ENCODE measurements around the gene NANOGP8.

Gene NANOGP8

DNA sequence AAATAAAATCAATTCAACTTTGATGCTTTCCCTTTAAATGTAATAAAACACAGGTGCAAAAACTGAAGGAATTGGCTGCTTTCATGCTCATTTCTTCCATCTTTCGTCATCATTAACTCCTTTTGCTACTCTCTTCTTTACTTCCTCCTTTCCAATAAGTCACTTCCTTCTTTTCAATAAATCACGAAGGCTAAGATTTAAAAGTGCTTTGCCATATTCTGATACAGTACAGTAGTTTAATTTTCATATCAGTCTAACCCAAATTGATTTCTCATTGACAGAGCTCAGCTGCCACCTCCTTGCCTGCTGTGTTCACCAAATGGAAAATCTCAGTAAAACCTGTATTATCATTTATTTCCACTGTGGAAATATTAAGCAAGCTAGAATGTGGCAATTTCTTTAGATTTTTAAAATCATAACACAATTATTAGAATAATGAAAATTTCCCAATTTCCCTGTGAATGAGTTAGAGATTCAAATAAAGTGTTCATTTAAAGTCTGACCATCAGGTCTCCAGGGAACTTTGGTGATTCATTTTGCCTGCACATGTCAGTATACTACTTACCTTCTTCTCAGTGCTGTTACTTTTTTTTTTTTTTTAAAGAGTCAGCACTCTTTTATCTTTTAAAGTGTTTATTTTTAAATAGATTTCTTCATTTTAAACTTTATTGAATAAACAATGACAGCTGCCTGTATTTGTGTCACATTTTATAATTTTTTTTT lies 41.6 kb downstream of the NANOGP8 start:
- TF ChIP-seq TAF1 (IDR thresholded peaks at IDR 0.05; ENCODE audit: low read depth) = no peak
- TF ChIP-seq YY1 (IDR thresholded peaks at IDR 0.05; ENCODE audit: low read depth) = no peak
- TF ChIP-seq EP300 (IDR thresholded peaks at IDR 0.05; ENCODE audit: borderline replicate concordance) = no peak
- no peak for TF ChIP-seq RAD21 (IDR thresholded peaks at IDR 0.05; ENCODE audit: low read depth)
- no peak for TF ChIP-seq TEAD4 (IDR thresholded peaks at IDR 0.05)
- no peak for TF ChIP-seq ZBTB7A (IDR thresholded peaks at IDR 0.05; ENCODE audit: low read depth)
- TF ChIP-seq CEBPB (IDR thresholded peaks at IDR 0.05) = no peak
- TF ChIP-seq TCF12 (IDR thresholded peaks at IDR 0.05; ENCODE audit: low read depth) = no peak
- TF ChIP-seq, protein P1, sequence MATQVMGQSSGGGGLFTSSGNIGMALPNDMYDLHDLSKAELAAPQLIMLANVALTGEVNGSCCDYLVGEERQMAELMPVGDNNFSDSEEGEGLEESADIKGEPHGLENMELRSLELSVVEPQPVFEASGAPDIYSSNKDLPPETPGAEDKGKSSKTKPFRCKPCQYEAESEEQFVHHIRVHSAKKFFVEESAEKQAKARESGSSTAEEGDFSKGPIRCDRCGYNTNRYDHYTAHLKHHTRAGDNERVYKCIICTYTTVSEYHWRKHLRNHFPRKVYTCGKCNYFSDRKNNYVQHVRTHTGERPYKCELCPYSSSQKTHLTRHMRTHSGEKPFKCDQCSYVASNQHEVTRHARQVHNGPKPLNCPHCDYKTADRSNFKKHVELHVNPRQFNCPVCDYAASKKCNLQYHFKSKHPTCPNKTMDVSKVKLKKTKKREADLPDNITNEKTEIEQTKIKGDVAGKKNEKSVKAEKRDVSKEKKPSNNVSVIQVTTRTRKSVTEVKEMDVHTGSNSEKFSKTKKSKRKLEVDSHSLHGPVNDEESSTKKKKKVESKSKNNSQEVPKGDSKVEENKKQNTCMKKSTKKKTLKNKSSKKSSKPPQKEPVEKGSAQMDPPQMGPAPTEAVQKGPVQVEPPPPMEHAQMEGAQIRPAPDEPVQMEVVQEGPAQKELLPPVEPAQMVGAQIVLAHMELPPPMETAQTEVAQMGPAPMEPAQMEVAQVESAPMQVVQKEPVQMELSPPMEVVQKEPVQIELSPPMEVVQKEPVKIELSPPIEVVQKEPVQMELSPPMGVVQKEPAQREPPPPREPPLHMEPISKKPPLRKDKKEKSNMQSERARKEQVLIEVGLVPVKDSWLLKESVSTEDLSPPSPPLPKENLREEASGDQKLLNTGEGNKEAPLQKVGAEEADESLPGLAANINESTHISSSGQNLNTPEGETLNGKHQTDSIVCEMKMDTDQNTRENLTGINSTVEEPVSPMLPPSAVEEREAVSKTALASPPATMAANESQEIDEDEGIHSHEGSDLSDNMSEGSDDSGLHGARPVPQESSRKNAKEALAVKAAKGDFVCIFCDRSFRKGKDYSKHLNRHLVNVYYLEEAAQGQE (IDR thresholded peaks at IDR 0.05; ENCODE audit: low read depth) = no peak
- TF ChIP-seq CREB1 (IDR thresholded peaks at IDR 0.05; ENCODE audit: low read depth) = no peak
- TF ChIP-seq NFIC (IDR thresholded peaks at IDR 0.05) = no peak
- TF ChIP-seq, protein P2, sequence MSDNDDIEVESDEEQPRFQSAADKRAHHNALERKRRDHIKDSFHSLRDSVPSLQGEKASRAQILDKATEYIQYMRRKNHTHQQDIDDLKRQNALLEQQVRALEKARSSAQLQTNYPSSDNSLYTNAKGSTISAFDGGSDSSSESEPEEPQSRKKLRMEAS (IDR thresholded peaks at IDR 0.05) = no peak
- TF ChIP-seq EGR1 (IDR thresholded peaks at IDR 0.05) = no peak
- TF ChIP-seq FOXM1 (IDR thresholded peaks at IDR 0.05; ENCODE audit: borderline replicate concordance, low read depth) = no peak

DNA sequence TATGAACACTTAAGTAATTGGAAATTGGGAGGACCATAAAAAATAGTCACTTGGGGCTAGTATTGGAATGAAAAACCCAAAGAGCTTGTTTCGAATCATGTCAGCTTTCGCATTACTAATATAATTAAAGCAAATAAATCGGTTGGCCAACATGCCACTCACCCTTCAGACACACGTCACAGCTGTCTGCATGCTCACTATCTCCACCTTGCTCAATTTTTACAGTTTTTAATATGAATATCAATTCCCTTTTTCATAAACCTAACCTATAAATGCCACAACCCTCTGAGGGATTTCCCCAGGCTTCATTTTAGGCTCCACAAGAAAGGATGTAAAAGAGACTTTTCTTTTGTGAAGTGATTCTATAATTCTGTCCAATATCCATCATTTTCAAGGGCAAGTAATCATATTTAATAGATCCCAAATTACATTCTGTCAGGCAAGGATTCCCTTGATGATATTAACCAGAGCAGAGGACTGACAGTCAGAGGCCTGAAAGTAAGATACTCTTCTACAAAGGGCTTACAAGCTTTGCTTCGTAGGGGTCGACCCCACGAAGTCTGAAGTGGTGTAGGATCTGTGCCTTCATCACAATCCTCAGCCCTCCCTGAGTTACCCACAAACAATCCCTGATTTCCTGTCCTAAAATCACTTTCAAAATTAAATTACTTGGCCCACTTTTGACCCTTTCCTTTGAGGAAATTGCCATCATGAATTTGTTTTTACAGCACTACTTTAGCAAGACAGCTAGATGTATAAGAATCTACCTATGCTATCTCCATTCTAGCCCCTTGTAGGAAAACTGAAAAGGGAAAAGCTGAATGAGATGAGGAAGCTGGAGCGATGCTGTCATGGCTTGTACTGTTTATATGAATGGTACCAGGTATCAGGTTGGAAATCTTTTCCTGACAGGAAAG lies 44.5 kb downstream of the NANOGP8 start:
- TF ChIP-seq EP300 (IDR thresholded peaks at IDR 0.05; ENCODE audit: borderline replicate concordance) = no peak
- TF ChIP-seq TAF1 (IDR thresholded peaks at IDR 0.05; ENCODE audit: low read depth) = no peak
- TF ChIP-seq RAD21 (IDR thresholded peaks at IDR 0.05; ENCODE audit: low read depth) = no peak
- no peak for TF ChIP-seq TCF12 (IDR thresholded peaks at IDR 0.05; ENCODE audit: low read depth)
- TF ChIP-seq NFIC (IDR thresholded peaks at IDR 0.05) = no peak
- no peak for TF ChIP-seq EGR1 (IDR thresholded peaks at IDR 0.05)
- no peak for TF ChIP-seq ZBTB7A (IDR thresholded peaks at IDR 0.05; ENCODE audit: low read depth)
- TF ChIP-seq, protein P3, sequence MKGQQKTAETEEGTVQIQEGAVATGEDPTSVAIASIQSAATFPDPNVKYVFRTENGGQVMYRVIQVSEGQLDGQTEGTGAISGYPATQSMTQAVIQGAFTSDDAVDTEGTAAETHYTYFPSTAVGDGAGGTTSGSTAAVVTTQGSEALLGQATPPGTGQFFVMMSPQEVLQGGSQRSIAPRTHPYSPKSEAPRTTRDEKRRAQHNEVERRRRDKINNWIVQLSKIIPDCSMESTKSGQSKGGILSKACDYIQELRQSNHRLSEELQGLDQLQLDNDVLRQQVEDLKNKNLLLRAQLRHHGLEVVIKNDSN (IDR thresholded peaks at IDR 0.05) = no peak
- TF ChIP-seq, protein P1 (IDR thresholded peaks at IDR 0.05; ENCODE audit: low read depth) = no peak
- no peak for TF ChIP-seq CEBPB (IDR thresholded peaks at IDR 0.05)
- TF ChIP-seq CREB1 (IDR thresholded peaks at IDR 0.05; ENCODE audit: low read depth) = no peak
- TF ChIP-seq FOXM1 (IDR thresholded peaks at IDR 0.05; ENCODE audit: borderline replicate concordance, low read depth) = no peak
- TF ChIP-seq TEAD4 (IDR thresholded peaks at IDR 0.05) = no peak
- TF ChIP-seq, protein P2 (IDR thresholded peaks at IDR 0.05) = no peak
- TF ChIP-seq YY1 (IDR thresholded peaks at IDR 0.05; ENCODE audit: low read depth) = no peak

DNA sequence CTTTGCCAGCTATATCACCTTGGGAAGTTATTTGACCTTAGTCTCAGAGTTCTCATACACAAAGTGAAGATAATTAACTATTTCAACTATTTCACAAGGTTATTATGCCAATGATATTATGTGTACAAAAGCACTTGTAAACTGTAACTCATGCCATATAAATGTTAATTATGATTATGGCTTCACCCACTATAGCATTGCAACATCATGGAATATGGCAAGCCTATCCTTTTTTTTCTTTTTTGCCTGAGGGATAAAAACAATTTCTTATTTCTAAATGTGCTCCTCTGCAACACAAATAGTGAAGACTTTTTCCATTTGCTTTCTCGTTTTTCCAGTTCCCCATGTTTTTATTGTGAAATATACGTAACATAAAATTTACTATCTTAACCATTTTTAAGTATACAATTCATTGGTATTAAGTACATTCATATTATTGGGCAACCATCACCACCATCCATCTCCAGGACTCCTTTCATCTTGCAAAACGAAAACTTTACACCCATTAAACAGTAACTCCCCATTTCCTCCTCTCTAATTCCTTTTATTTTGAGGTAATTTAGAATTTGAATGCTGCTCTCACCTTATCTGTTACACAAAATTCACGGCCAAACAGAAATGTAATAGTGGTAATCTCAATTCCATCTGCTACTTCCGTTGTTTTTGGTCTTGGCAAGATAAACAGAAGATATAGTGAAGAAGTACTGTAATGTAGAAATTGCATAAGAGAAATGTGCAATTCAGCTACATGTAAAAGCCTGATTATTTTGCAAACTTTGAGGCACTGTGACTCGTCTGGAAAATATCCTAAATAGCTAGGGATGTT lies 46.3 kb downstream of the NANOGP8 start:
- TF ChIP-seq TCF12 (IDR thresholded peaks at IDR 0.05; ENCODE audit: low read depth) = no peak
- TF ChIP-seq, protein P2 (IDR thresholded peaks at IDR 0.05) = no peak
- TF ChIP-seq, protein P1 (IDR thresholded peaks at IDR 0.05; ENCODE audit: low read depth) = no peak
- TF ChIP-seq EP300 (IDR thresholded peaks at IDR 0.05; ENCODE audit: borderline replicate concordance) = no peak
- no peak for TF ChIP-seq YY1 (IDR thresholded peaks at IDR 0.05; ENCODE audit: low read depth)
- no peak for TF ChIP-seq ZBTB7A (IDR thresholded peaks at IDR 0.05; ENCODE audit: low read depth)
- no peak for TF ChIP-seq CREB1 (IDR thresholded peaks at IDR 0.05; ENCODE audit: low read depth)
- no peak for TF ChIP-seq NFIC (IDR thresholded peaks at IDR 0.05)
- TF ChIP-seq CEBPB (IDR thresholded peaks at IDR 0.05) = no peak
- TF ChIP-seq RAD21 (IDR thresholded peaks at IDR 0.05; ENCODE audit: low read depth) = no peak
- no peak for TF ChIP-seq TEAD4 (IDR thresholded peaks at IDR 0.05)
- TF ChIP-seq TAF1 (IDR thresholded peaks at IDR 0.05; ENCODE audit: low read depth) = no peak
- no peak for TF ChIP-seq FOXM1 (IDR thresholded peaks at IDR 0.05; ENCODE audit: borderline replicate concordance, low read depth)

Data from Ishikawa (cell line).